HepG2 (cell line): ENCODE data around the gene PRM2. TPM values are rescaled to one million over a fixed set of nuclear protein-coding genes. Genes with fewer than 3 reads are reported as not detected.

Experiments used
- ATAC-seq: fragments of 200-7000 bp; cut with Tn5 transposase; 3 replicates; pipeline ENCODE4 v1.9.1; 2020; ENCODE audit warnings: mild to moderate bottlenecking, moderate library complexity
- BruUV-seq: library from RNA; stranded (reverse); fragments of 400-500 nt; replicated peaks from 2 replicates; lab custom pipeline; 2021; lab: Mats Ljungman, UMichigan
- CTCF ChIA-PET: fragments of 300-600 bp; formaldehyde crosslinking; extraction: SDS; loops from one replicate; lab custom pipeline; 2021; ENCODE audit warnings: low total read pairs, inconsistent platforms, low intra/inter-chr PET ratio; lab: Yijun Ruan, JAX
- POLR2A ChIA-PET: fragments of 350-600 bp; sonication (Branson Sonifier 250); formaldehyde crosslinking; loops from one replicate; lab custom pipeline; 2020; ENCODE audit warnings: antibody characterized with exemption, inconsistent platforms; lab: Yijun Ruan, JAX
- DNase-seq: peaks from one replicate; pipeline ENCODE4 v3.0.0-alpha.2; 2015; ENCODE audit warnings: low spot score
- FAIRE-seq: peaks from 3 replicates; lab custom pipeline; 2011; peaks lifted over from hg19 to GRCh38; lab: Jason Lieb, UNC
- H2AFZ ChIP-seq: one replicate; pipeline ENCODE4 v1.6.1; 2011; ENCODE audit warnings: low read length, inconsistent platforms
- H3K27ac ChIP-seq: fragments of 300-600 bp; 3 replicates; pipeline ENCODE4 v1.8.0; 2011; ENCODE audit warnings: mixed run types, mild to moderate bottlenecking, mixed read lengths, low read length, inconsistent platforms; ENCODE audit not compliant: insufficient read depth; ENCODE audit errors: extremely low read length
- H3K27me3 ChIP-seq, 2 experiments: fragments of 200-600 bp in 1 of 2; 2 replicates in 1 of 2; 3 replicates in 1 of 2; pipeline versions ENCODE4 v1.6.0 to v1.8.0; 2011; ENCODE audit warnings: low read length in 2 of 2, mild to moderate bottlenecking in 2 of 2, moderate library complexity in 2 of 2, inconsistent platforms in 1 of 2; ENCODE audit not compliant: insufficient read depth in 2 of 2, control insufficient read depth in 1 of 2
- H3K36me3 ChIP-seq, 2 experiments: fragments of 200-600 bp in 1 of 2; replicated peaks in 1 of 2; 2 replicates in 1 of 2; 3 replicates in 1 of 2; pipeline versions ENCODE4 v1.5.1 to v1.8.0; 2011; ENCODE audit warnings: low read length in 2 of 2, inconsistent platforms in 1 of 2; ENCODE audit not compliant: insufficient read depth in 2 of 2, control insufficient read depth in 1 of 2
- H3K4me1 ChIP-seq: 2 replicates; pipeline ENCODE4 v1.5.1; 2012; ENCODE audit warnings: low read length, inconsistent platforms; ENCODE audit not compliant: insufficient read depth
- H3K4me2 ChIP-seq: 2 replicates; pipeline ENCODE4 v1.6.0; 2011; ENCODE audit warnings: low read depth, low read length, inconsistent platforms
- H3K4me3 ChIP-seq, 3 experiments: fragments of 200-600 bp in 1 of 3; sonication (generic), shearing (Covaris generic) in 1 of 3; replicated peaks in 1 of 3; 2 replicates each; pipeline ENCODE4 v1.5.1; 2011 to 2016; ENCODE audit warnings: low read length in 3 of 3, inconsistent platforms in 2 of 3, low read depth in 2 of 3, mild to moderate bottlenecking in 2 of 3, control low read depth in 1 of 3, mixed read lengths in 1 of 3; ENCODE audit not compliant: insufficient read depth in 1 of 3
- H3K79me2 ChIP-seq: one replicate; pipeline ENCODE4 v1.6.1; 2011; ENCODE audit warnings: low read length, inconsistent platforms; ENCODE audit not compliant: insufficient read depth
- H3K9ac ChIP-seq: 2 replicates; pipeline ENCODE4 v1.6.0; 2011; ENCODE audit warnings: mild to moderate bottlenecking, low read depth, low read length, inconsistent platforms; ENCODE audit not compliant: insufficient read depth
- H3K9me3 ChIP-seq: 2 replicates; pipeline ENCODE4 v1.5.1; 2012; ENCODE audit warnings: mild to moderate bottlenecking, low read length
- H4K20me1 ChIP-seq: 2 replicates; pipeline ENCODE4 v1.6.0; 2011; ENCODE audit warnings: inconsistent platforms, mild to moderate bottlenecking, low read length, moderate library complexity; ENCODE audit not compliant: insufficient read depth
- BRCA1 ChIP-seq: sonication (generic); formaldehyde crosslinking; IDR thresholded peaks from 2 replicates; pipeline ENCODE4 v1.4.0; 2020; ENCODE audit warnings: missing genetic modification reagents
- CREB1 ChIP-seq, 2 experiments: fragments of 450-650 bp in 1 of 2; IDR thresholded peaks; 2 replicates each; pipeline ENCODE4 v1.6.1; 2016 to 2017; ENCODE audit warnings: control low read depth in 1 of 2, mild to moderate bottlenecking in 1 of 2, missing compliant biosample characterization in 1 of 2, missing genetic modification characterization in 1 of 2
- HHEX ChIP-seq: IDR thresholded peaks from 2 replicates; pipeline ENCODE4 v1.6.1; 2016; ENCODE audit warnings: control low read depth
- HNRNPK ChIP-seq: fragments of 200-400 bp; formaldehyde crosslinking; IDR thresholded peaks from 2 replicates; pipeline ENCODE4 v1.6.1; 2018; ENCODE audit warnings: low read length, low read depth, moderate library complexity, mild to moderate bottlenecking; ENCODE audit not compliant: poor library complexity, severe bottlenecking
- ZNF232 ChIP-seq: sonication (generic); formaldehyde crosslinking; IDR thresholded peaks from 2 replicates; pipeline ENCODE4 v1.4.0; 2020; ENCODE audit warnings: missing genetic modification reagents, borderline replicate concordance
- ZZZ3 ChIP-seq: sonication (generic); formaldehyde crosslinking; IDR thresholded peaks from 2 replicates; pipeline ENCODE4 v1.4.0; 2020; ENCODE audit warnings: missing genetic modification reagents, mild to moderate bottlenecking, borderline replicate concordance
- WGBS: methylation state at CpG from one replicate; pipeline ENCODE4 v1.1.6; 2017; ENCODE audit warnings: low lambda C conversion rate; 5-methylcytosine and 5-hydroxymethylcytosine counted together
- in situ Hi-C: cut with HindIII; loops from 2 replicates; pipeline ENCODE4 v1.10.0; 2017; ENCODE audit warnings: low pct_unique_long_range_greater_than_20kb; ENCODE audit not compliant: extremely low pct_ligation_motif_present
- intact Hi-C: fragments of 100-400 bp; cut with micrococcal nuclease; formaldehyde crosslinking; loops from one replicate; pipeline ENCODE4 v1.10.0; 2022; ENCODE audit not compliant: unreplicated experiment
- polyA plus RNA-seq, 8 experiments: library from polyadenylated mRNA; depleted of rRNA in 3 of 8; stranded (reverse) in 7 of 8; unstranded in 1 of 8; fragments of >200 nt; fragmentation: Illumina TruSeq in 4 of 8; extraction: Trizol in 4 of 8; gene quantifications; 2 replicates each; pipeline versions ENCODE4 v1.2.1 to v1.2.3, GENCODE V29; 2011 to 2016; ENCODE audit warnings: low read depth in 4 of 8, missing spikeins in 1 of 8, mixed read lengths in 1 of 8; ENCODE audit not compliant: insufficient read depth in 1 of 8
- total RNA-seq, 5 experiments: library from RNA; depleted of rRNA; stranded (reverse); fragments of >200 nt; fragmentation: Illumina TruSeq; extraction: Trizol; gene quantifications; 2 replicates each; pipeline ENCODE4 v1.2.3, GENCODE V29; 2016; ENCODE audit warnings: low read depth in 1 of 5
- TF ChIP-seq, protein P1 (sequence below): sonication (generic); formaldehyde crosslinking; IDR thresholded peaks from 2 replicates; pipeline ENCODE4 v1.8.1; 2023; ENCODE audit warnings: mild to moderate bottlenecking, missing genetic modification reagents, borderline replicate concordance
- TF ChIP-seq, protein P2 (sequence below): sonication (generic); formaldehyde crosslinking; IDR thresholded peaks from 2 replicates; pipeline ENCODE4 v1.5.1; 2020; ENCODE audit warnings: mild to moderate bottlenecking, missing genetic modification reagents, borderline replicate concordance
- TF ChIP-seq, protein P3 (sequence below): sonication (generic); formaldehyde crosslinking; conservative IDR thresholded peaks from 2 replicates; pipeline ENCODE4 v1.8.1; 2023; ENCODE audit warnings: missing genetic modification reagents

Gene PRM2
- total and polyA plus RNA-seq, 2 of the 13 experiments (the other 11 are each of a cell fraction or from before 2014, with no cell fraction given): 0.54 TPM; not detected in 1

DNA sequence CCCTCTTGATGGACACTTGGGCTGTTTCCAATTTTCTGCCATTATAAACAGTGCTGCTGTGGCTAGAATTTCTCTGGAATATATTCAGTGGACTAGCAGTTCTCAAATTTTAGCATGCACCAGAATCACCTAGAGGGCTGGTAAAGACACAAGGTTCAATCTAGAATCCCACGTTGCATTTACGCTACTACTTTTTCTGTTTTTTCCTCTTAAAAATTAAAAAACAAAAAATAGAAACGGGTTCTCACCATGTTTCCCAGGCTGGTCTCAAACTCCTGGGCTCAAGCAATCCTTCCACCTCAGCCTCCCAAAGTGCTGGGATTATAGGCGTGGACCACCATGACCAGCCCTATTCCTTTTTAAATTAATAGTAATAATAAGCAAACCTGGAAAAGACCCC lies 19.4 kb upstream of the PRM2 start:
- POLR2A ChIA-PET: interaction anchor here (3.4 to 6.2 kb wide), 3 partner anchors 16 to 75 kb away, joined by 37 to 167 read pairs (median 76); partner anchors contain the start of genes PRM1 and SOCS1
- Histone ChIP-seq H3K79me2 (no peaks in the 10 kb centered on the region), H3K4me1 (peaks cover 100% of the 10 kb centered on the region), H3K27me3 (no peaks in the 10 kb centered on the region), H3K9ac (no peak overlapping the region), H3K9me3 (no peaks in the 10 kb centered on the region), H2AFZ (no peak overlapping the region), H3K36me3 (no peaks in the 10 kb centered on the region), H3K4me2 (peak overlapping the region; percentile 80; the same call in 1 of the 2 replicates), H4K20me1 (no peaks in the 10 kb centered on the region), H3K4me3 (0 out of 6 replicates have a peak overlapping the region, but pooled peaks of 1 of the 3 experiments have one; percentile 67), H3K27ac (peak overlapping the region; percentile 68)
- DNase-seq (no peak), ATAC-seq (no peak), FAIRE-seq (no peak)
- no peak for TF ChIP-seq BRCA1
- TF ChIP-seq, protein P1, sequence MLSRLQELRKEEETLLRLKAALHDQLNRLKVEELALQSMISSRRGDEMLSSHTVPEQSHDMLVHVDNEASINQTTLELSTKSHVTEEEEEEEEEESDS: 0 out of 2 replicates have a peak, but pooled peaks have one; percentile 25
- TF ChIP-seq, protein P2, sequence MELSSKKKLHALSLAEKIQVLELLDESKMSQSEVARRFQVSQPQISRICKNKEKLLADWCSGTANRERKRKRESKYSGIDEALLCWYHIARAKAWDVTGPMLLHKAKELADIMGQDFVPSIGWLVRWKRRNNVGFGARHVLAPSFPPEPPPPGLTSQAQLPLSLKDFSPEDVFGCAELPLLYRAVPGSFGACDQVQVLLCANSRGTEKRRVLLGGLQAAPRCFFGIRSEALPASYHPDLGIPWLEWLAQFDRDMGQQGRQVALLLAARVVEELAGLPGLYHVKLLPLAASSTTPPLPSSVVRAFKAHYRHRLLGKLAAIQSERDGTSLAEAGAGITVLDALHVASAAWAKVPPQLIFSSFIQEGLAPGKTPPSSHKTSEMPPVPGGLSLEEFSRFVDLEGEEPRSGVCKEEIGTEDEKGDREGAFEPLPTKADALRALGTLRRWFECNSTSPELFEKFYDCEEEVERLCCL (CRISPR knock-in tag): no peak
- no peak for TF ChIP-seq CREB1 (IDR thresholded peaks at IDR 0.05)
- no peak for TF ChIP-seq CREB1 (CRISPR knock-in tag; IDR thresholded peaks at IDR 0.05)
- TF ChIP-seq, protein P3, sequence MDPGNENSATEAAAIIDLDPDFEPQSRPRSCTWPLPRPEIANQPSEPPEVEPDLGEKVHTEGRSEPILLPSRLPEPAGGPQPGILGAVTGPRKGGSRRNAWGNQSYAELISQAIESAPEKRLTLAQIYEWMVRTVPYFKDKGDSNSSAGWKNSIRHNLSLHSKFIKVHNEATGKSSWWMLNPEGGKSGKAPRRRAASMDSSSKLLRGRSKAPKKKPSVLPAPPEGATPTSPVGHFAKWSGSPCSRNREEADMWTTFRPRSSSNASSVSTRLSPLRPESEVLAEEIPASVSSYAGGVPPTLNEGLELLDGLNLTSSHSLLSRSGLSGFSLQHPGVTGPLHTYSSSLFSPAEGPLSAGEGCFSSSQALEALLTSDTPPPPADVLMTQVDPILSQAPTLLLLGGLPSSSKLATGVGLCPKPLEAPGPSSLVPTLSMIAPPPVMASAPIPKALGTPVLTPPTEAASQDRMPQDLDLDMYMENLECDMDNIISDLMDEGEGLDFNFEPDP (CRISPR knock-in tag): peak; percentile 95; the same call in 1 of the 2 replicates
- TF ChIP-seq HHEX (CRISPR knock-in tag): no peak
- 0 out of 2 replicates have a peak, but pooled peaks have one; percentile 18 for TF ChIP-seq ZNF232 (CRISPR knock-in tag)
- TF ChIP-seq ZZZ3 (CRISPR knock-in tag): no peak
- no peak for TF ChIP-seq HNRNPK
- BruUV-seq: no TSS peak
- CTCF ChIA-PET: no interaction called here
- in situ Hi-C loops: no loop called here
- 85% methylated on average over 4 of the region's 4 CpGs for WGBS
- intact Hi-C loops: loop anchor here (2.0 to 5.0 kb wide), 4 partner anchors 15 to 188 kb away; partner anchors contain the start of genes PRM1 and SOCS1
